Right atrium auricular region (tissue), 2 donors: ENCODE results near the gene TFAM. TPM values are rescaled to one million over a fixed set of nuclear protein-coding genes. Genes with fewer than 3 reads are reported as not detected.

ENCODE experiments used
- DNase-seq: peaks from one replicate; pipeline ENCODE4 v3.0.0-alpha.2; 2019; ENCODE audit warnings: low spot score
- H3K27ac ChIP-seq, 2 donors: fragments of 200-600 bp; sonication (generic); 1 replicate in 1 of 2; 2 replicates in 1 of 2; pipeline ENCODE4 v1.5.1; 2016 to 2019
- H3K27me3 ChIP-seq, 2 donors: fragments of 200-600 bp; sonication (generic); one replicate each; pipeline versions ENCODE4 v1.5.1 to v1.6.0; 2017 to 2019
- H3K36me3 ChIP-seq: fragments of 200-600 bp; sonication (generic); one replicate; pipeline ENCODE4 v1.5.1; 2016
- H3K4me1 ChIP-seq, 2 donors: fragments of 200-600 bp; sonication (generic); one replicate each; pipeline versions ENCODE4 v1.5.1 to v1.6.0; 2017 to 2019
- H3K4me3 ChIP-seq, 2 donors: fragments of 200-600 bp; sonication (generic); 1 replicate in 1 of 2; 2 replicates in 1 of 2; pipeline ENCODE4 v1.5.1; 2017 to 2019; ENCODE audit warnings: mild to moderate bottlenecking in 1 of 2, moderate library complexity in 1 of 2
- H3K9me3 ChIP-seq, 2 donors: fragments of 200-600 bp; sonication (generic); one replicate each; pipeline ENCODE4 v1.5.1; 2019
- total RNA-seq, 2 donors: library from RNA; depleted of rRNA; stranded (reverse); fragments of >200 nt; gene quantifications; one replicate each; pipeline ENCODE4 v1.1.0, GENCODE V29; 2016
- TF ChIP-seq, protein P1 (sequence below), 2 donors: fragments of 200-600 bp; sonication (generic); IDR thresholded peaks; one replicate each; pipeline ENCODE4 v1.5.1; 2019; ENCODE audit warnings: antibody characterized with exemption in 2 of 2

TFAM gene
- total RNA-seq, 2 donors from 2014 or later, result 15.1 to 17.7 TPM

DNA sequence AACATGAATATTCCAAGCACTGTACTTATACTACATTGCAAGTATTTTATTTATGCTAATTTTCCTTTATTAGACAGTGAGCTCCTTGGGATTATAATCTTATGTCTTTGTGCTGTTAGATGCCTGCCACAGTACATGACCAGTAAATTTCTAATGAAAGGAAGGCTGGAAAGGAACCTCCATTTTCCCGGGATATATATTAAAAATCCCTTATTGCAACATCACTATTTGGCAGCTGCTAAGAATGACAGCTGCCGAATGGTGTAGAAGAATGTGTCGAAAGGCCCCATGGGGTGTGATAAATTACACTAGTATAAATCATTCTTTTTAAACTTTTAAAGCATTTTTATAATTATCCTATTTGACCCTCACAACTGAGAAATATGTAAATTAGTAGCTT, 59.1 kb downstream of the TFAM start:
- Histone ChIP-seq H3K4me3 (no peak overlapping the region), H3K36me3 (no peaks in the 10 kb centered on the region), H3K27me3 (no peaks in the 10 kb centered on the region), H3K4me1 (no peaks in the 10 kb centered on the region), H3K27ac (no peak overlapping the region), H3K9me3 (peaks cover 0 to 8% of the 10 kb centered on the region in 2 donors)
- no peak for DNase-seq
- TF ChIP-seq, protein P1, sequence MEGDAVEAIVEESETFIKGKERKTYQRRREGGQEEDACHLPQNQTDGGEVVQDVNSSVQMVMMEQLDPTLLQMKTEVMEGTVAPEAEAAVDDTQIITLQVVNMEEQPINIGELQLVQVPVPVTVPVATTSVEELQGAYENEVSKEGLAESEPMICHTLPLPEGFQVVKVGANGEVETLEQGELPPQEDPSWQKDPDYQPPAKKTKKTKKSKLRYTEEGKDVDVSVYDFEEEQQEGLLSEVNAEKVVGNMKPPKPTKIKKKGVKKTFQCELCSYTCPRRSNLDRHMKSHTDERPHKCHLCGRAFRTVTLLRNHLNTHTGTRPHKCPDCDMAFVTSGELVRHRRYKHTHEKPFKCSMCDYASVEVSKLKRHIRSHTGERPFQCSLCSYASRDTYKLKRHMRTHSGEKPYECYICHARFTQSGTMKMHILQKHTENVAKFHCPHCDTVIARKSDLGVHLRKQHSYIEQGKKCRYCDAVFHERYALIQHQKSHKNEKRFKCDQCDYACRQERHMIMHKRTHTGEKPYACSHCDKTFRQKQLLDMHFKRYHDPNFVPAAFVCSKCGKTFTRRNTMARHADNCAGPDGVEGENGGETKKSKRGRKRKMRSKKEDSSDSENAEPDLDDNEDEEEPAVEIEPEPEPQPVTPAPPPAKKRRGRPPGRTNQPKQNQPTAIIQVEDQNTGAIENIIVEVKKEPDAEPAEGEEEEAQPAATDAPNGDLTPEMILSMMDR (IDR thresholded peaks at IDR 0.05), result no peak

DNA sequence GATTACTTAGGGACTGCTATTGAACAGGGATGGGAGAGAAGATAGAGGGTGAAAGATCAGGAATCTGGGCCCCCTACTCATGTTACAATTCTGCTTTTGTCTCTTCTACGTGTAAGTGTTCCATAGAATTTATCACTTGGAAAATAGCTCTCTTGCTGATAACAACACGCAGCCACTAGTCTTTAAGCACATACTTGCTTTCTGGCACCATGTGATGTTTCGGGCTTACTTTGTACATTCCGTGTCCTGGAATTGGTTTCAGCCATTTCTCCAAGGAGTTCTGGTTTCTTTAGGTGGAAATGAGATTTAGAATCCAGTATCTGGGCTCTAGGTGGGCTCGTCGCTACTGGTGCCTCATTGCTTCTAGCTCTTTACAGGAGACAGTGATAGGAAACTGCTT, 59.7 kb downstream of the TFAM start:
- DNase-seq, result no peak
- peaks cover 0 to 8% of the 10 kb centered on the region in 2 donors for H3K9me3 ChIP-seq
- H3K27ac ChIP-seq, result no peak overlapping the region
- H3K4me3 ChIP-seq, result no peak overlapping the region
- TF ChIP-seq, protein P1 (IDR thresholded peaks at IDR 0.05), result no peak
- no peaks in the 10 kb centered on the region for H3K36me3 ChIP-seq
- H3K4me1 ChIP-seq, result no peaks in the 10 kb centered on the region
- H3K27me3 ChIP-seq, result no peaks in the 10 kb centered on the region

DNA sequence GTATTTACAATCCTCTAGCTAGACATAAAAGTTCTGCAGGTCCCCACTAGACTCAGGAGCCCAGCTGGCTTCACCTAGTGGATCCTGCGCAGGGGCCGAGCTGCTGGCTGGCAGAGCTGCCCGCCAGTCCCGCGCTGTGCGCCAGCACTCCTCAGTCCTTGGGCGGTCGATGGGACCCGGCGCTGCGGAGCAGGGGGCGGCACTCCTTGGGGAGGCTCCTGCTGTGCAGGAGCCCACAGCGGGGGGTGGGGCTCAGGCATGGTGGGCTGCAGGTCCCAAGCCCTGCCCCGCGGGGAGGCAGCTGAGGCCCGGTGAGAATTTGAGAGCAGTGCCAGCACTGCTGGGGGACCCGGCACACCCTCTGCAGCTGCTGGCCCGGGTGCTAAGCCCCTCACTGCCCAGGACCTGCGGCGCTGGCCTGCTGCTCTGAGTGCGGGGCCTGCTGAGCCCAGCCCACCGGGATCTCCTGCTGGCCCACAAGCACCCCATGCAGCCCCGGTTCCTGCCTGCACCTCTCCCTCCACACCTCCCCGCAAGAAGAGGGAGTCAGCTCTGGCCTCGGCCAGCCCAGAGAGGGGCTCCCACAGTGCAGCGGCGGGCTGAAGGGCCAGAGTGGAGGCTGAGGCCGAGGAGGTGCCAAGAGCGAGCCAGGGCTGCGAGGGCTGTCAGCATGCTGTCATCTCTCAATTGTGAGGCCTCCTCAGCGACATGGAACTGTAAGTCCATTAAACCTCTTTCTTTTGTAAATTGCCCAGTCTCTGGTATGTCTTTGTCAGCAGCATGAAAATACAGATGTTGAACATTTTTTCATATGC, 63.1 kb downstream of the TFAM start:
- Histone ChIP-seq H3K9me3 (no peaks in the 10 kb centered on the region), H3K27me3 (no peaks in the 10 kb centered on the region), H3K4me3 (no peak overlapping the region), H3K27ac (no peak overlapping the region), H3K4me1 (no peaks in the 10 kb centered on the region), H3K36me3 (no peaks in the 10 kb centered on the region)
- TF ChIP-seq, protein P1 (IDR thresholded peaks at IDR 0.05), result no peak
- DNase-seq, result no peak

Other genes starting within 250 kb of the TFAM start
- 1 to 10 TPM; 1.8 to 2.5 TPM for gene IPMK, start 117.5 kb upstream of the TFAM start, total RNA-seq
- gene CISD1, start 116.2 kb upstream of the TFAM start, total RNA-seq, result 10 to 100 TPM; 69.4 to 81.9 TPM
- gene UBE2D1, start 50.4 kb upstream of the TFAM start, total RNA-seq, result 10 to 100 TPM; 18.0 to 42.8 TPM
- gene BICC1, start 127.5 kb downstream of the TFAM start, total RNA-seq, result 10 to 100 TPM in 1 of 2 donors, 1 to 10 TPM in 1; 8.3 to 15.7 TPM